Prostate gland (tissue), 2 donors: ENCODE measurements around the gene RAPGEF2. TPM values are rescaled to one million over a fixed set of nuclear protein-coding genes. Genes with fewer than 3 reads are reported as not detected.

Experiments used
- DNase-seq: peaks from one replicate; pipeline ENCODE4 v3.0.0-alpha.2; 2019; ENCODE audit warnings: low spot score
- H3K27ac ChIP-seq, 2 donors: fragments of 200-600 bp; sonication (generic); 2 replicates each; pipeline ENCODE4 v1.5.1; 2017 to 2019
- H3K27me3 ChIP-seq: fragments of 200-600 bp; sonication (generic); replicated peaks from 2 replicates; pipeline ENCODE4 v1.5.1; 2019; ENCODE audit not compliant: insufficient read depth
- H3K36me3 ChIP-seq, 2 donors: fragments of 200-600 bp; sonication (generic); 1 replicate in 1 of 2; 2 replicates in 1 of 2; pipeline versions ENCODE4 v1.5.1 to v1.8.1; 2017 to 2019
- H3K4me1 ChIP-seq: fragments of 200-600 bp; sonication (generic); replicated peaks from 2 replicates; pipeline ENCODE4 v1.5.1; 2019
- H3K4me3 ChIP-seq, 2 donors: fragments of 200-600 bp; sonication (generic); 2 replicates each; pipeline ENCODE4 v1.5.1; 2017 to 2019
- H3K9me3 ChIP-seq: fragments of 200-600 bp; sonication (generic); 2 replicates; pipeline ENCODE4 v1.5.1; 2017
- POLR2A ChIP-seq: fragments of 450-650 bp; IDR thresholded peaks from one replicate; pipeline ENCODE4 v1.6.1; 2016; ENCODE audit warnings: antibody characterized with exemption, mild to moderate bottlenecking
- POLR2AphosphoS5 ChIP-seq: sonication (generic); formaldehyde crosslinking; IDR thresholded peaks from one replicate; pipeline ENCODE4 v1.6.1; 2017; ENCODE audit warnings: antibody characterized with exemption
- WGBS: methylation state at CpG from one replicate; pipeline ENCODE4 v1.1.5; 2018; 5-methylcytosine and 5-hydroxymethylcytosine counted together
- intact Hi-C: fragments of 100-400 bp; cut with DNase I; formaldehyde crosslinking; loops from one replicate; pipeline ENCODE4 v1.14.2; 2022
- total RNA-seq, 2 donors: library from RNA; depleted of rRNA; stranded (reverse); fragments of >200 nt; gene quantifications; one replicate each; pipeline ENCODE4 v1.1.0, GENCODE V29; 2016
- TF ChIP-seq, protein P1 (sequence below), 4 experiments: fragments of 200-600 bp in 2 of 4; fragments of 450-650 bp in 2 of 4; sonication (generic) in 2 of 4; IDR thresholded peaks; 1 replicate in 3 of 4; 2 replicates in 1 of 4; pipeline ENCODE4 v1.5.1; 2016 to 2019; ENCODE audit warnings: antibody characterized with exemption in 4 of 4, mild to moderate bottlenecking in 2 of 4, moderate library complexity in 2 of 4

The RAPGEF2 gene
- total RNA-seq, 2 donors from 2014 or later = 29.2 to 29.5 TPM

DNA sequence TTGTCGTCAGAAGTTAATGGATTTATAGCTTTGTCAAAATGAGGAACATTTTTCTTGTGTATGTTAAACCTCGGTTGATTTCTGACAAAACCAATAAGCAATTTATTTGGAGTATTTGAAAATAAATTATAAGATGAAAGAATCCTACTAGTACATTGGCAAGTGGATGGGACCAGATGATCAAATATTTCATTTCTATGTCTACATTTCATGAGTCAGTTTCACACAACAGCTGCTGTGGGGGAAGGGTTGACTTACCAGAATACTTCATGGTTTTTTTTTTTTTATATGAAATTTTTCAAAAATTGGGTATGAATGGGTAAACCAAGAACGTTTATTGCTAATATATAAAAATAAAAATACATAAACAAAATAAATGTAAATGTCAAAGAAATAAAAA lies 39.4 kb downstream of the RAPGEF2 start:
- intact Hi-C loops = no loop called here
- DNase-seq = no peak
- no peak for TF ChIP-seq POLR2A
- TF ChIP-seq, protein P1, sequence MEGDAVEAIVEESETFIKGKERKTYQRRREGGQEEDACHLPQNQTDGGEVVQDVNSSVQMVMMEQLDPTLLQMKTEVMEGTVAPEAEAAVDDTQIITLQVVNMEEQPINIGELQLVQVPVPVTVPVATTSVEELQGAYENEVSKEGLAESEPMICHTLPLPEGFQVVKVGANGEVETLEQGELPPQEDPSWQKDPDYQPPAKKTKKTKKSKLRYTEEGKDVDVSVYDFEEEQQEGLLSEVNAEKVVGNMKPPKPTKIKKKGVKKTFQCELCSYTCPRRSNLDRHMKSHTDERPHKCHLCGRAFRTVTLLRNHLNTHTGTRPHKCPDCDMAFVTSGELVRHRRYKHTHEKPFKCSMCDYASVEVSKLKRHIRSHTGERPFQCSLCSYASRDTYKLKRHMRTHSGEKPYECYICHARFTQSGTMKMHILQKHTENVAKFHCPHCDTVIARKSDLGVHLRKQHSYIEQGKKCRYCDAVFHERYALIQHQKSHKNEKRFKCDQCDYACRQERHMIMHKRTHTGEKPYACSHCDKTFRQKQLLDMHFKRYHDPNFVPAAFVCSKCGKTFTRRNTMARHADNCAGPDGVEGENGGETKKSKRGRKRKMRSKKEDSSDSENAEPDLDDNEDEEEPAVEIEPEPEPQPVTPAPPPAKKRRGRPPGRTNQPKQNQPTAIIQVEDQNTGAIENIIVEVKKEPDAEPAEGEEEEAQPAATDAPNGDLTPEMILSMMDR (IDR thresholded peaks at IDR 0.05) = no peak
- no peak for TF ChIP-seq POLR2AphosphoS5
- H3K4me1 ChIP-seq = no peaks in the 10 kb centered on the region
- no peaks in the 10 kb centered on the region for H3K36me3 ChIP-seq
- H3K9me3 ChIP-seq = no peaks in the 10 kb centered on the region
- no peaks in the 10 kb centered on the region for H3K27me3 ChIP-seq
- WGBS = 91% methylated on average over 3 of the region's 3 CpGs
- no peak overlapping the region for H3K27ac ChIP-seq
- no peak overlapping the region for H3K4me3 ChIP-seq

DNA sequence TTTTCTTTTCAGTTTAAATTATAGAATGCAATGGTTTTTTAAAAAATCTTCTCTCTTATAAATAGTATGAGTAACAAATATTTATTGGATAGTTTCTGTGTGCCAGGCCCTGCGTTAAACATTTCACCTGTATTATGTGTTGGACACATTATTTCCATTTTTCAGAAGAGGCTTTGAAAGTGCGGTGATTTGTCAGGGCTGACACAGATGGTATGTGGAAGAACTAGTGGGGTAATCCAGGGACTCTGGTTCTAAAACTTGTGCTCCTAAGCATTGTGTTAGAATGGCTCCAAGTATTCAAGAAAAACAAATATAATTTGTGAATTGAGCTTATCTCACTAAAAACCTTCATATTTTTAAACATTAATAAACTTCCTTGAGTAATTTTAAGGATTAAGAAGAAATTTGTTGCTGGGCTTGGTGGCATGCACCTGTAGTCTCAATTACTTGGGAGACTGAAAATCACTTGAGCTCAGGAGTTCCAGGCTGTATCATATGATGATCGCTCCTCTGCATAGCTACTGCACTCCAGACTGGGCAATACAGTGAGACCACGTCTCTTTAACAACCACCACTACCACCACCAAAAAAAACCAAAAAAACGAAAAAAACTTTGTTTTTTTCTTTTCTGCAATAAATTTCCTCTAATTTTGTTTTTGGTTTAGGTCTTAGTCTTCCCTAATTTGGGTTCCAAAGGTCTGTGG lies 40.0 kb downstream of the RAPGEF2 start:
- Histone ChIP-seq H3K4me3 (no peak overlapping the region), H3K27me3 (no peaks in the 10 kb centered on the region), H3K9me3 (no peaks in the 10 kb centered on the region), H3K4me1 (no peaks in the 10 kb centered on the region), H3K36me3 (no peaks in the 10 kb centered on the region), H3K27ac (no peak overlapping the region)
- intact Hi-C loops = no loop called here
- DNase-seq = no peak
- 85% methylated on average over 5 of the region's 5 CpGs for WGBS
- no peak for TF ChIP-seq POLR2AphosphoS5
- TF ChIP-seq POLR2A = no peak
- TF ChIP-seq, protein P1 (IDR thresholded peaks at IDR 0.05) = no peak

DNA sequence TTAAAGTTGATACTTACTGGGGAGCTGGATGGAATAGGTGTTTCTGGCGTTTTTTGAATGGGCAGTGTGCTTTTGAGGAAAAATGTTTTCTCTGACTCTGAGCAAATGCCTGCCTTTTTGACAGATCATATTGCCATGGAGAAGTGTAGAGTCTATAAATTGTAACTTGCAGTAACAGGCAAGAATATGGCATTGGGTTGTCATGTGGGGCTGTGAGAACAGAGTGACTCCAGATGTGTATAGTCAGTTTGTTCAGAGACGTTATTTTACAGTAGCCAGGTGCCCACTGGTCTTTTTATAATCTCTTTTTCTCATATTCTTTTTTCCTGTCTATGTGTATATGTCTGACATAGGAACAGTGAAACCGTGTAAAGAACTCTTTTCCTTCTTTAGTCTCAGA lies 40.8 kb downstream of the RAPGEF2 start:
- 44% methylated on average over 3 of the region's 3 CpGs for WGBS
- intact Hi-C loops = no loop called here

DNA sequence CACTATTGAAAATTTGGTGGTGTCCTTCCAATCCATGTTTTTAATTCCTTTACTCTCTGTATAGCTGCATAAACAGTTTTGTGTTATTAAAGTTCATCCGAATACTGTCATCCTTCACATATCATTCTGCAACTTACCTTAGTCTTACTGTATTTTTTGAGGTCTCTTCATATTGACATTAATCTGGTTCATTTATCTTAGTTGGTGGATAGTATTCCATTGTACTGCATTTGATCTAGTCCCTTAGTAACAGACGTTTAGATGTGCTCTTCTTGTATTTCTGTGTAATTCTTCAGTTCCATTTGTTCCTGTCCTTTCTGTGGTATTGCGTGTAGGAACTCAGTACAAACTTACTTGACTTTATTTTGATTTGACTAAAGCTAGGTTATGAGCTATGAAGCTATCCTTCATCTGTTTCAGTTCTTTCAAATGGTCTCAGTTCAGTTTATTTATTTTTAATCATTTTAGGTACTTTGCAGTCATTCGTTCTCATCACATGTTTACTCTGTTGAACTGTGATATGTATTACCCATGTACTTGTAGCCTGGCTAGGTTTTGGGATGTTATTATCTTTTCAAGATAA lies 41.3 kb downstream of the RAPGEF2 start:
- Histone ChIP-seq H3K27ac (no peak overlapping the region), H3K4me1 (no peaks in the 10 kb centered on the region), H3K27me3 (no peaks in the 10 kb centered on the region), H3K4me3 (no peak overlapping the region), H3K36me3 (no peaks in the 10 kb centered on the region), H3K9me3 (no peaks in the 10 kb centered on the region)
- intact Hi-C loops = no loop called here
- DNase-seq = no peak
- 62% methylated on average over 4 of the region's 4 CpGs for WGBS
- TF ChIP-seq POLR2A (no peak), POLR2AphosphoS5 (no peak)
- TF ChIP-seq, protein P1 (IDR thresholded peaks at IDR 0.05) = no peak

More for the DNA sequence above, 40.8 kb downstream of the RAPGEF2 start:
- DNase-seq = no peak
- no peak overlapping the region for H3K4me3 ChIP-seq
- H3K4me1 ChIP-seq = no peaks in the 10 kb centered on the region
- no peaks in the 10 kb centered on the region for H3K36me3 ChIP-seq
- no peaks in the 10 kb centered on the region for H3K27me3 ChIP-seq
- TF ChIP-seq, protein P1 (IDR thresholded peaks at IDR 0.05) = no peak
- no peak for TF ChIP-seq POLR2AphosphoS5
- TF ChIP-seq POLR2A = no peak
- H3K27ac ChIP-seq = no peak overlapping the region
- no peaks in the 10 kb centered on the region for H3K9me3 ChIP-seq
